ENCODE data around the gene GABRD.

GABRD gene

DNA sequence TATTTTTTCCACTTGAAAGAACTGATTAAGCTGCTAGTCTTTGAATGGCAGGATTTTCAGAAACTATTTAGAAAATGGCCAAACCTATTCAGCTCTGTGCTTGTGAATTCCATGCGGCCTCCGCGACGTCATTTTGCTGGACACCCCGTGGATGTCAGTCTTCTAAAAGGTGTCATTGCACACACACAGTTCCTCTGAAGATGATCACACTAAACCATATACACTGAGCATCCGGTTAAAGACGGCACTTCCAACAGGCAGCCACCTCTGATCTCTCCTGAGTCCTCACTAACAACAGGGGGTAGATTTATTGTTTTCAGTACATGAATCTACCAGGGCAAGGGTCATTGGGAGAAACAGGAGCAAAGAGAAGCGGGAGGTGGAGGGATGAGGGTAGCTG, 24.6 kb upstream of the GABRD start:
- no peak overlapping the region for H3K27ac ChIP-seq
- DNase-seq (ENCODE audit: low spot score), result no peak
- TF ChIP-seq, protein P1, sequence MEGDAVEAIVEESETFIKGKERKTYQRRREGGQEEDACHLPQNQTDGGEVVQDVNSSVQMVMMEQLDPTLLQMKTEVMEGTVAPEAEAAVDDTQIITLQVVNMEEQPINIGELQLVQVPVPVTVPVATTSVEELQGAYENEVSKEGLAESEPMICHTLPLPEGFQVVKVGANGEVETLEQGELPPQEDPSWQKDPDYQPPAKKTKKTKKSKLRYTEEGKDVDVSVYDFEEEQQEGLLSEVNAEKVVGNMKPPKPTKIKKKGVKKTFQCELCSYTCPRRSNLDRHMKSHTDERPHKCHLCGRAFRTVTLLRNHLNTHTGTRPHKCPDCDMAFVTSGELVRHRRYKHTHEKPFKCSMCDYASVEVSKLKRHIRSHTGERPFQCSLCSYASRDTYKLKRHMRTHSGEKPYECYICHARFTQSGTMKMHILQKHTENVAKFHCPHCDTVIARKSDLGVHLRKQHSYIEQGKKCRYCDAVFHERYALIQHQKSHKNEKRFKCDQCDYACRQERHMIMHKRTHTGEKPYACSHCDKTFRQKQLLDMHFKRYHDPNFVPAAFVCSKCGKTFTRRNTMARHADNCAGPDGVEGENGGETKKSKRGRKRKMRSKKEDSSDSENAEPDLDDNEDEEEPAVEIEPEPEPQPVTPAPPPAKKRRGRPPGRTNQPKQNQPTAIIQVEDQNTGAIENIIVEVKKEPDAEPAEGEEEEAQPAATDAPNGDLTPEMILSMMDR (IDR thresholded peaks at IDR 0.05), result no peak
- H3K4me3 ChIP-seq, result no peak overlapping the region

DNA sequence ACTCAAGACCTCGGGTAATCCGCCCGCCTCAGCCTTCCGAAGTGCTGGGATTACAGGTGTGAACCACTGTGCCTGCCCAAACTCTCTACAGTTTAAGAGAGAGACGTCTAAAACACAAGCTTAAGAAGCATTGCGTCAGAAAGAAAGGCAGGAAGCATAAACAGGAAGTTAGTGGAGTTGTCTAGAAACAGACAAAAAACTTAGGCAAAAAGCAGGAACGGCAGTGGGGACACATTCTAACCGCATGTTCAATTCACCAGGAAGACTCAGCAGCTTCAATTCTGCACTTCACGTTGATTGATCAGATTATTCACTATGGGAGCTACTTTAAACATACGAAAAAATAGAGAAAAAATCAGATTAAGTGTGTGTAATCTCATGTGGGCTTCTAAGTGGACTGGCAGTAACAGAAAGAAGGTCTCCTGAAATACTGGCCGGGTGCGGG, 22.9 kb upstream of the GABRD start:
- H3K4me3 ChIP-seq, result no peak overlapping the region

DNA sequence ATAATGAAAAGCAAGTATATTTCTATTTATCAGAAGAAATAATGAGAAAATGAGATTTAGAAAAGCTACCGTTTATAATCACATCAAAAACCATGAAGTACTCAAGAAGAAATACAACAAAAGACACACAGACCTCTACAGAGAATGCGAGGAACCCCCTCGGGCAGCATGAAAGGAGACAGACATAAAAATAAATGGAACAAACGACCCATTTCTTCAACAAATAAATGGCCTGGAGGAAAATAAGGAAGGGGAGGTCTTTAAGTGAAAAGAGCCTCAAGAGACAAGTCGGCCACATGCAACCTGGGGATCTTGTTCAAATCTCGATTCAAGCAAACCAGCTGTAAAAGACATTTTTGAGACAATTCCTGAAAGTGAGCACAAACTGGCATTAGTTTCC, 21.6 kb upstream of the GABRD start:
- DNase-seq (ENCODE audit: low spot score), result no peak
- Histone ChIP-seq H3K27ac (no peak overlapping the region), H3K4me3 (no peak overlapping the region)
- TF ChIP-seq, protein P1 (IDR thresholded peaks at IDR 0.05), result no peak

More for the DNA sequence above, 22.9 kb upstream of the GABRD start:
- H3K27ac ChIP-seq, result peak overlapping the region in 1 of 2 donors; percentile 20
- TF ChIP-seq, protein P1 (IDR thresholded peaks at IDR 0.05), result no peak
- DNase-seq (ENCODE audit: low spot score), result no peak

DNA sequence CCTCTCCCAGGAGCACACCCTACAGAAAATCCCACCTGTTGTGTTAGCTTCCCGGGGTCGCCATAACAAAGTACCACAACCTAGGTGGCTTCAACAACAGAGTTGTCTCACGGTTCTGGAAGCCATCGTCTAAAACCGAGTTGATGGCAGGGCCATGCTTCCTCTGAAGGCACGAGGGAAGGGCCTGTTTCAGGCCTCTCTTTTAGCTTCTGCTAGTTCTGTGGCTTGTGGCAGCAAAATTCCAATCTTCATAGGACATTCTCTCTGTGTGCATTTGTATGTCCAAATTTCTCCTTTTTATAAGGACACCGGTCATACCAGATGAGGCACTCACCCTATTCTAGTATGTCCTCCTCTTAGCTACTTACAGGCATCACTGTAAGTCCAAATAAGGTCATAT, 18.7 kb upstream of the GABRD start:
- Histone ChIP-seq H3K4me3 (no peak overlapping the region), H3K27ac (no peak overlapping the region)
- DNase-seq (ENCODE audit: low spot score), result no peak
- TF ChIP-seq, protein P1 (IDR thresholded peaks at IDR 0.05), result no peak

DNA sequence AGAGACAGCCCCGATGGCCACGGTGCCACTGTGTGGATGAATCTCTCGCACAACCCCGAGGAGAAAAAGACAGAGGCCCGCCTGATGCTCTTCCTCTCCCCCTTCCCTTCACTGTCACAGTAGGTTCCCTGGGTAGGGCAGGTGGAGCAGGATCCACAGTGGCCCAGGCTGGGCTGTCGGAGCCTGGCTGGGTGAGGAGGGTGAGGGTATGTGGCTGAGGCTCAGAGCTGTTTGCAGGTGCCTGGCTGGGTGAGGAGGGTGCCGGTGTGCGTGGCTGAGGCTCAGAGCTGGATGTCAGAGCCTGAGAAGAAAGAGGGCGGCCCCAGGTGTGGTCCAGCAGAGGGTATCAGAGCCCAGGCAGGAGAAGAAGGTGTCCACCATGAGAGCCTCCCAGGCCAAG, 18.3 kb upstream of the GABRD start:
- no peak overlapping the region for H3K27ac ChIP-seq

DNA sequence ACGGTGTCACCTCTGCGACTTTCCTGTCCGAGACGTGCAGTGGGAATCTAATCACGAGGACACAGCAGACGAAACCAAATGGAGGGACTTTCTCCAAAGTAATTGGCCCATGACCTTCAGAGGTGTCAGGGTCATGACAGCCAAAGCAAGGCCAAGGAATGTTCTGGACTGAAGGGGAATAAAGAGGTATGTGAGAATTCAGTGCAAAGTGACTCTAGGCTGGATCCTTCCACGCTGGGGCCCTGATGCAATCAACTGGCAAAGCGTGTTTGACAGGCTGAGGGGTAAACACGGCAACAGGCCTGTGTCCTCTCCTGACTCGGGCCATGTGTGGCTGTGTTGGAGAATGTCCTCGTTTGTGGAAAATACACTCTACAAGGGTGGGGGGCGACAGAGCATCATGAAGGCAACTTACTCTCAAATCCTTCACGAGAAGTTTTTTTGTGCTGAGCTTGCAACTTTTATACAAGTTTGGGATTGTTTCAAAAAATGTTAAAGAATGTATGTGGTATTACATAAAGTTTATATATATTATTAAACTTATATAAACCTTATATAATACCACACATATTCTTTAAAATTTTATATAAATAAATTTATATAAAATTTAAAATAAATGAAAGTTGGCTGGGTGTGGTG, 17.3 kb upstream of the GABRD start:
- TF ChIP-seq, protein P1 (IDR thresholded peaks at IDR 0.05), result no peak
- H3K4me3 ChIP-seq, result no peak overlapping the region
- no peak for DNase-seq (ENCODE audit: low spot score)
- H3K27ac ChIP-seq, result no peak overlapping the region

More for the DNA sequence above, 18.3 kb upstream of the GABRD start:
- no peak overlapping the region for H3K4me3 ChIP-seq
- DNase-seq (ENCODE audit: low spot score), result no peak
- TF ChIP-seq, protein P1 (IDR thresholded peaks at IDR 0.05), result no peak

DNA sequence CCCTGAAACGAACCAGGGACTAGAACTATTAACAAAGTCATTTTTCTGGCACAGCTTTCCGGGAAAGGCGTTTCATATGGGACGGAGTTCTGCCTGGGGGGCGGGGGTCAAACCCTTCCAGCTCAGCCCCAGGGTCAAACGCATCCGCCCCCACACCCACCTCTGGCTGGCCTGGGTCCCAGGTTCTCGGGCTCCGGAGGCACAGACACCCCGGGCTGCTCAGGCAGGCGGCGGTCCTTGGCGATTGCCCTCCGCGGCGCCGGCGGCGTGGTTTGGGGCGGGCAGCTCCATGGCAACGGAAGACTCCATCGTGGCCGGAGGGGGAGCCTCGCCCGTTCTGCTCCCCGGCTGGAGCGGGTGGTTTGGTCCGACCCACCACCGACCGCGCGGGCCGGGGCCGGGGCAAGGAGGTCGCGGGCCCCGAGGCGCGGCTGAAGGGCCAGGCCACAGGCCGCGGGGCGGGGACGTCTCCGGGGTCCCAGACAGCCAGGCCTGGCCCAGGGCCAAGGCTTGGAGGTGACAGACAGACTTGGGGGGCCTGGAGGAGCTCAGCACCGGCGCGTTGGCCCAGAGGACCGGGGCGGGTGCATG, 15.5 kb upstream of the GABRD start, which contains the start of gene CFAP74:
TSS of gene CFAP74 (minus strand) at position 246 of the 591 bp plus-strand sequence. CDS start 12,830 bp downstream, outside the sequence.
- H3K4me3 ChIP-seq, result peak within 1 kb of the TSS; percentile 36
- TF ChIP-seq, protein P1 (IDR thresholded peaks at IDR 0.05), result no peak

More for the DNA sequence above, 15.5 kb upstream of the GABRD start, which contains the start of gene CFAP74:
- H3K27ac ChIP-seq, result no peak within 1 kb of the TSS
- no peak for DNase-seq (ENCODE audit: low spot score)

All from coronary artery (tissue), 2 donors.